ENCODE results near the gene RIMBP2.

The RIMBP2 gene

DNA sequence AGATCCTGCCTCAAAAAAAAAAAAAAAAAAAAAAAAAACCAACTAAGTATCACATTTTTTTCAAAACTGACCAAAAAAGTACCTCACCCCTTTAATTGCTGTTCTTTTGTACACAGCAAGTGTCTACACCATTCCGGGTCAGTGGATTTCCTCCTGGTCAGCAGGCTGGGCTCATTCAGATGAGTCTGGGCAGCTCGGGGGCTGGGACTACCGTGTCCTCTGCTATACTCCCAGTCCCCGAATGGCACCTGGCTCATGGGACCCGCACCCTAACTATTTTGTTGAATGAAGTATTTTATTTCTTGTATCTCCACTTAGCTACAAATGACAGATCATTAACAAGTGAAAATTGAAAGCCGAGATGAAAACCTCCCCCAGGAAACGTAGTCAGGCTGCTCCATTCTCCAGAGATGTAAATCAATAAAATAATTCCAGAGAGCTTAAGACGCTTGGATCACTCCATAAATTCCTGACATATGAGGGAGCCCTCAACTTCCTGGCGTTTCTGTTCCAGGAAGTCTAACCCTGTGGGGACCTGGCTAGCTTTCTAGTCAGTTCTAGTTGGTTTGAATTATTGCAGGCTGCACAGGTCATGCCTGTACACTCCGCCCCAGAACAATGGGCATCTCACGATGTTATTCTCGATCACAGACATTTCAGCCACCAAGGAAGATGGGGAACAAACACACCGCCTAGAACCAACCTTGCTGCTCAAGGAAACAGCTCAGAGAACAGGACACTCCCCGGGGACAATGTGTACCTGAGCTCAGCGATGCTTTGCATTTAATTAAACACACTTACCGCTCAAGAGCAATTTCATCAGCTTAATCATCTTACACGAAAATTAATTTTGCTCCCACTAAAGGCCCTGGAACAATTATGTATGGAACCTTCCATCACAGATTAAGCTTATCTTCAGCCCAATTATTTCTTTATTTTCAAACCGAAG lies 76.3 kb downstream of the RIMBP2 start:
- Histone ChIP-seq H3K9me3 (ENCODE audit: control insufficient read depth, low read length) (no peaks in the 10 kb centered on the region), H3K36me3 (ENCODE audit: control insufficient read depth, insufficient read depth, low read length) (no peaks in the 10 kb centered on the region), H3K27ac (ENCODE audit: insufficient read depth, low read depth, low read length, poor library complexity, severe bottlenecking) (no peak overlapping the region), H3K27me3 (ENCODE audit: control insufficient read depth, insufficient read depth, low read length, poor library complexity, severe bottlenecking) (no peaks in the 10 kb centered on the region), H3K4me1 (ENCODE audit: control insufficient read depth, insufficient read depth, low read length) (no peaks in the 10 kb centered on the region), H3K4me3 (ENCODE audit: insufficient read depth, low read depth, low read length) (no peak overlapping the region)
- 92 to 95% methylated on average over 17 of the region's 18 CpGs for WGBS, 2 experiments

GRCh38 chr12:130636370-130636769 lies 79.7 kb downstream of the RIMBP2 start:
- Histone ChIP-seq H3K9me3 (ENCODE audit: control insufficient read depth, low read length) (no peaks in the 10 kb centered on the region), H3K4me1 (ENCODE audit: control insufficient read depth, insufficient read depth, low read length) (peaks cover 12% of the 10 kb centered on the region), H3K27me3 (ENCODE audit: control insufficient read depth, insufficient read depth, low read length, poor library complexity, severe bottlenecking) (peaks cover 3% of the 10 kb centered on the region), H3K4me3 (ENCODE audit: insufficient read depth, low read depth, low read length) (no peak overlapping the region), H3K36me3 (ENCODE audit: control insufficient read depth, insufficient read depth, low read length) (no peaks in the 10 kb centered on the region), H3K27ac (ENCODE audit: insufficient read depth, low read depth, low read length, poor library complexity, severe bottlenecking) (no peak overlapping the region)
- 93 to 96% methylated on average over 5 of the region's 5 CpGs for WGBS, 2 experiments

GRCh38 chr12:130634866-130635265 lies 81.2 kb downstream of the RIMBP2 start:
- Histone ChIP-seq H3K27ac (ENCODE audit: insufficient read depth, low read depth, low read length, poor library complexity, severe bottlenecking) (no peak overlapping the region), H3K4me1 (ENCODE audit: control insufficient read depth, insufficient read depth, low read length) (peaks cover 12% of the 10 kb centered on the region), H3K9me3 (ENCODE audit: control insufficient read depth, low read length) (no peaks in the 10 kb centered on the region), H3K36me3 (ENCODE audit: control insufficient read depth, insufficient read depth, low read length) (no peaks in the 10 kb centered on the region), H3K4me3 (ENCODE audit: insufficient read depth, low read depth, low read length) (no peak overlapping the region), H3K27me3 (ENCODE audit: control insufficient read depth, insufficient read depth, low read length, poor library complexity, severe bottlenecking) (peaks cover 3% of the 10 kb centered on the region)
- WGBS, 2 experiments = 78% methylated on average over 4 of the region's 4 CpGs

DNA sequence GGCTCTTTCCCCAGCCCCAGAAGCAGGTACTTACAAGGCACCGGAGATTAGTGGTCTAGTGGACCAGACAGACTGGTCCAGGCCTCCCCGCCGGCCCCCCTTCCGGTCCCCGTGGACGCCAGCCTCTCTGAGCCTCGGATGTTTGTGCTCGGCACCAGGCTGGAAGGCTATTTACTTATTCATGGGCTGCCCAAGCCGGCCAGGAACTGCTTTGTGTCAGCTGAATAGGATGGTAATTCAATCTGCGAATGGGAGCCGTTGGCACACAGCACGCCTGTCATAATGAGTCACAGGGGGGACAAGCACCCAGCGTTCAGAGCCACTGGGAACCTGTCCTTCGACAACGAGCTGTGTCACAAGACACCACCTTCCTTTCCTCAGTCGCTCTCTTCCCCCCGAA lies 82.3 kb downstream of the RIMBP2 start:
- Histone ChIP-seq H3K27ac (ENCODE audit: insufficient read depth, low read depth, low read length, poor library complexity, severe bottlenecking) (no peak overlapping the region), H3K4me3 (ENCODE audit: insufficient read depth, low read depth, low read length) (no peak overlapping the region)
- WGBS, 2 experiments = 3 to 5% methylated on average over 17 of the region's 17 CpGs

DNA sequence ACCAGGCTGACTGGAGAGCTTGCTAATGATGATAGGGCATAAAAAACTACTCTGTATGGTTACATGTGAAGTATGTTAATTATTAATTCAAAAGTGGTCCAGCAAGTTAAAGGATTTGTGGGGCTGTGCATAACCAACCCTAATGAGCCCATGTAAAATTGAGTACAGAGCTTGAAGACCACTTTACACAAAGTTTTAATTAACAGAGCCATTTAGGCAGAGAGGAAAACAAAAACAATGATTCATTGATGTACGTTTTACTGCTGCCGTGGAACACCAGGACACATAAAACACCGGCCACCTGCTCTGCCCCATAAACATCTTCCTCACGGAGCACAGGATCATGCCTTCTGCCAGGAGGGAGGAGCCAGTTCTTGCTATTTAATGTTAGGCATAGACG lies 83.5 kb downstream of the RIMBP2 start:
- Histone ChIP-seq H3K27ac (ENCODE audit: insufficient read depth, low read depth, low read length, poor library complexity, severe bottlenecking) (no peak overlapping the region), H3K27me3 (ENCODE audit: control insufficient read depth, insufficient read depth, low read length, poor library complexity, severe bottlenecking) (peaks cover 3% of the 10 kb centered on the region), H3K4me3 (ENCODE audit: insufficient read depth, low read depth, low read length) (no peak overlapping the region), H3K4me1 (ENCODE audit: control insufficient read depth, insufficient read depth, low read length) (peaks cover 12% of the 10 kb centered on the region), H3K9me3 (ENCODE audit: control insufficient read depth, low read length) (no peaks in the 10 kb centered on the region), H3K36me3 (ENCODE audit: control insufficient read depth, insufficient read depth, low read length) (no peaks in the 10 kb centered on the region)
- WGBS, 2 experiments = 91 to 96% methylated on average over 5 of the region's 5 CpGs

More for the DNA sequence above, 82.3 kb downstream of the RIMBP2 start:
- Histone ChIP-seq H3K4me1 (ENCODE audit: control insufficient read depth, insufficient read depth, low read length) (peaks cover 12% of the 10 kb centered on the region), H3K9me3 (ENCODE audit: control insufficient read depth, low read length) (no peaks in the 10 kb centered on the region), H3K27me3 (ENCODE audit: control insufficient read depth, insufficient read depth, low read length, poor library complexity, severe bottlenecking) (peaks cover 3% of the 10 kb centered on the region), H3K36me3 (ENCODE audit: control insufficient read depth, insufficient read depth, low read length) (no peaks in the 10 kb centered on the region)

GRCh38 chr12:130628304-130628703 lies 87.8 kb downstream of the RIMBP2 start:
- 91% methylated on average over 5 of the region's 5 CpGs for WGBS, 2 experiments
- H3K9me3 ChIP-seq (ENCODE audit: control insufficient read depth, low read length) = no peaks in the 10 kb centered on the region
- H3K4me3 ChIP-seq (ENCODE audit: insufficient read depth, low read depth, low read length) = no peak overlapping the region
- no peak overlapping the region for H3K27ac ChIP-seq (ENCODE audit: insufficient read depth, low read depth, low read length, poor library complexity, severe bottlenecking)
- H3K4me1 ChIP-seq (ENCODE audit: control insufficient read depth, insufficient read depth, low read length) = peaks cover 8% of the 10 kb centered on the region
- H3K27me3 ChIP-seq (ENCODE audit: control insufficient read depth, insufficient read depth, low read length, poor library complexity, severe bottlenecking) = peaks cover 3% of the 10 kb centered on the region
- no peaks in the 10 kb centered on the region for H3K36me3 ChIP-seq (ENCODE audit: control insufficient read depth, insufficient read depth, low read length)

DNA sequence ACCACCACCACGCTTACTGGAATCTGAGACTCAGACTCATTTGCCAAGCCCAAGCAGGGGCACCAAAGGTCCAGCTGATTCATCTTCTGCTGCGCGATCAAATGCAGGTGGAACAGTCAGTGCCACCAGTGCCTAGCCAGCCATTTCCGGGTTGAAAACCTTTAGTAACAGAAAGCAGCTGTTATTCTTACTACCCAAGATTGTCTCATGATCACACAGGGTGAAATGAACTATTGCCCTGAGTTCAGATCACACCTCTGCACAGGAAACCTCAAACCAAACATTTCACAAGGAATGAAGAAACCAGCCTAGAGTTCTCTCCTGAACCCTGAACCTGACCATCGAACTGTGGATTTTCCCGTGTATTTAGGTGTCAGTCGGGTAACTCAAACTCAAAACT lies 88.9 kb downstream of the RIMBP2 start:
- Histone ChIP-seq H3K27ac (ENCODE audit: insufficient read depth, low read depth, low read length, poor library complexity, severe bottlenecking) (no peak overlapping the region), H3K9me3 (ENCODE audit: control insufficient read depth, low read length) (no peaks in the 10 kb centered on the region), H3K4me3 (ENCODE audit: insufficient read depth, low read depth, low read length) (no peak overlapping the region), H3K27me3 (ENCODE audit: control insufficient read depth, insufficient read depth, low read length, poor library complexity, severe bottlenecking) (no peaks in the 10 kb centered on the region), H3K36me3 (ENCODE audit: control insufficient read depth, insufficient read depth, low read length) (no peaks in the 10 kb centered on the region), H3K4me1 (ENCODE audit: control insufficient read depth, insufficient read depth, low read length) (no peaks in the 10 kb centered on the region)
- WGBS, 2 experiments = 93 to 96% methylated on average over 7 of the region's 7 CpGs

GRCh38 chr12:130626601-130627000 lies 89.5 kb downstream of the RIMBP2 start:
- Histone ChIP-seq H3K27me3 (ENCODE audit: control insufficient read depth, insufficient read depth, low read length, poor library complexity, severe bottlenecking) (no peaks in the 10 kb centered on the region), H3K4me1 (ENCODE audit: control insufficient read depth, insufficient read depth, low read length) (no peaks in the 10 kb centered on the region), H3K4me3 (ENCODE audit: insufficient read depth, low read depth, low read length) (no peak overlapping the region), H3K36me3 (ENCODE audit: control insufficient read depth, insufficient read depth, low read length) (no peaks in the 10 kb centered on the region), H3K9me3 (ENCODE audit: control insufficient read depth, low read length) (no peaks in the 10 kb centered on the region), H3K27ac (ENCODE audit: insufficient read depth, low read depth, low read length, poor library complexity, severe bottlenecking) (no peak overlapping the region)
- WGBS, 2 experiments = 84 to 86% methylated on average over 11 of the region's 11 CpGs

DNA sequence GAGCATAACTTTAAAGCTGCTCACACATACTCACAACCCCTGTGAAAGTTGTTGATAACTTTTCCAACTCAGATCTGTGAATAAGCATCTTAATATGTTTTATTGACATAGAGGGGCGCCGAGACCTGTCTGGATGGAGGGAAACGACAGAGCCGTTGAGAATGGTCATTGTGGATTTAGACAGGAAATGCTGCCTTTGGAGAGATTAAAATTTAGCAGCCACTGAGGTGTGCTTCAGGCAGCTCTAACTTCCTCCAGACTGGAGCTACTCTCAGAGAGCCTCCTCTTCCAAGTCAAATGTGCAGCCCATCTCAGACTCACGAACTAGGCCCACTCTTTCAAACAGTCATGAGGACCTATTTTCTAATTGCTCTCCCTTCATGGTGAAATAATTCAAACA lies 90.9 kb downstream of the RIMBP2 start:
- no peak overlapping the region for H3K4me3 ChIP-seq (ENCODE audit: insufficient read depth, low read depth, low read length)
- H3K4me1 ChIP-seq (ENCODE audit: control insufficient read depth, insufficient read depth, low read length) = no peaks in the 10 kb centered on the region
- no peaks in the 10 kb centered on the region for H3K36me3 ChIP-seq (ENCODE audit: control insufficient read depth, insufficient read depth, low read length)
- H3K9me3 ChIP-seq (ENCODE audit: control insufficient read depth, low read length) = no peaks in the 10 kb centered on the region
- H3K27ac ChIP-seq (ENCODE audit: insufficient read depth, low read depth, low read length, poor library complexity, severe bottlenecking) = no peak overlapping the region
- H3K27me3 ChIP-seq (ENCODE audit: control insufficient read depth, insufficient read depth, low read length, poor library complexity, severe bottlenecking) = no peaks in the 10 kb centered on the region
- WGBS, 2 experiments = 75 to 85% methylated on average over 5 of the region's 5 CpGs

DNA sequence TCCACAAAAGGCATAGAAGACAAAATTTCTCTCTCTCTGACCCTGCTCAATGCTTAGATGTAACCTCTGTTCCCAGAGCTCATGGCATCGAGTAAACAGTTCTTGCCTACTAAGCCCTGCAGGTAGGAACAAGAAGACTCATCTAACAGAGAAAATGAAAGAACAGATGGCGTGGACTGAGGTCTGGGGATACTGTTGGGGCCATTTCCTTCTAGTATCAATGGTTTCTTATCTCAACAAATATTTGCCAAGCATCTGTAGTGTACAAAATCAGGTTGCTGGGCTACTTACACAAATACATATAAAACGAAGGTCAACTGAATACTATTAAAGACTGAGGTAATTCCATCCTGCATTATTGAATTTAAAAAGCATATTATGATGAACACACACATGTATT lies 93.3 kb downstream of the RIMBP2 start:
- H3K4me1 ChIP-seq (ENCODE audit: control insufficient read depth, insufficient read depth, low read length) = no peaks in the 10 kb centered on the region
- no peaks in the 10 kb centered on the region for H3K27me3 ChIP-seq (ENCODE audit: control insufficient read depth, insufficient read depth, low read length, poor library complexity, severe bottlenecking)
- 85 to 100% methylated on average over 3 of the region's 3 CpGs for WGBS, 2 experiments
- no peak overlapping the region for H3K27ac ChIP-seq (ENCODE audit: insufficient read depth, low read depth, low read length, poor library complexity, severe bottlenecking)
- no peak overlapping the region for H3K4me3 ChIP-seq (ENCODE audit: insufficient read depth, low read depth, low read length)
- no peaks in the 10 kb centered on the region for H3K9me3 ChIP-seq (ENCODE audit: control insufficient read depth, low read length)
- no peaks in the 10 kb centered on the region for H3K36me3 ChIP-seq (ENCODE audit: control insufficient read depth, insufficient read depth, low read length)

All from ectodermal cell (in vitro differentiated cells).